ENCODE measurements around the gene SP2. TPM values are rescaled to one million over a fixed set of nuclear protein-coding genes. Genes with fewer than 3 reads are reported as not detected.

SP2 gene
- total RNA-seq, 1 donor from 2014 or later: 12.1 TPM

DNA sequence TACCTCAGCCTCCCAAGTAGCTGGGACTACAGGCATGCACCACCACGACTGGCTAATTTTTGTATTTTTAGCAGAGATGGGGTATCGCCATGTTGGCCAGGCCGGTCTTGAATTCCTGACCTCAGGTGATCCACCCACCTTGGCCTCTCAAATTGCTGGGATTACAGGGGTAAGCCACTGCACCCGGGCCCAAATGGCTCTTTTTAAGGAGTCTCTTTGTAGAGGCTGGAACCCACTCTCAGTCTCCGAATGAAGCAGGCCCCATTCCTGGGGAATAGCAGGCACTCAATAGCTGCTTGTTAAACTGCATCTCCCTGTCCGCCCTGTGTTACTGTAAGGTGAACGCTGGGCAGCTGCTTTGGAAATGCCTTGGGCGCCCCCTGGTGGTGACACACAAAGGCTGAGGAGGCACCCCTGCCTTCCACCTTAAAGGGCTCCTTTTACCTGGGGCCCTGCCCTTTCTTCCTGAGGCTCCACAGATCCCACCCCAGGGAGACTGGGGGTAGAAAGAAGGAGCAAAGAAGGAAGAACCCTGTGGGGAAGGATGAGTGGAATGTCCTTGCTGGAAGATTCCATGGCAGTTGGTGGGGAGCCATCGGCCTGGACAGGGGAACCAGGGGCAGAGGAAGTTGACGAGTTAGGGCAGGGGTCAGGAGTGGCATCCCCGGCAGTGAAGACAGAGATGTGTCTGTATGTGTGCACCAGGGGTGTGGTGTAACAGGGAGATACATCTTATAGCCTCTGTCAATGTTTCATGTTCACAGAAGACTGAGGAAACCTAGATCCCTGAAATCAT is 6.1 kb upstream of the SP2 start:
- no peak overlapping the region for H3K4me3 ChIP-seq (ENCODE audit: insufficient read depth, low read depth, low read length)
- DNase-seq (ENCODE audit: low read depth): peak; percentile 43
- no peak overlapping the region for H3K4me2 ChIP-seq (ENCODE audit: low read length)
- no peaks in the 10 kb centered on the region for H3K27me3 Mint-ChIP-seq (ENCODE audit: low read depth, unreplicated experiment)
- no peaks in the 10 kb centered on the region for H3K36me3 Mint-ChIP-seq (ENCODE audit: low read depth, unreplicated experiment)
- H4K20me1 ChIP-seq (ENCODE audit: insufficient read depth, low read length): no peaks in the 10 kb centered on the region
- no peak overlapping the region for H2AFZ ChIP-seq (ENCODE audit: low read depth, low read length)
- H3K79me2 ChIP-seq (ENCODE audit: insufficient read depth, low read length): no peaks in the 10 kb centered on the region
- H3K27ac ChIP-seq (ENCODE audit: low read depth, low read length): no peak overlapping the region
- peak overlapping the region; percentile 14 for H3K4me3 Mint-ChIP-seq (ENCODE audit: unreplicated experiment)
- FAIRE-seq: no peak
- H3K9ac ChIP-seq (ENCODE audit: low read length): no peak overlapping the region
- H3K4me1 Mint-ChIP-seq (ENCODE audit: low read depth, unreplicated experiment): peaks cover 9% of the 10 kb centered on the region
- TF ChIP-seq EZH2 (IDR thresholded peaks at IDR 0.05; ENCODE audit: insufficient read depth, low read length) (no peak), CTCF (IDR thresholded peaks at IDR 0.05; ENCODE audit: insufficient read depth, low read depth, low read length) (peak; percentile 85)
- no peaks in the 10 kb centered on the region for H3K9me3 Mint-ChIP-seq (ENCODE audit: unreplicated experiment)
- peaks cover 4% of the 10 kb centered on the region for H3K27me3 ChIP-seq (ENCODE audit: insufficient read depth, low read length)
- no peaks in the 10 kb centered on the region for H3K9me3 ChIP-seq (ENCODE audit: insufficient read depth, low read depth, low read length)
- no peaks in the 10 kb centered on the region for H3K36me3 ChIP-seq (ENCODE audit: insufficient read depth, low read length)
- H3K4me1 ChIP-seq (ENCODE audit: insufficient read depth, low read length): peaks cover under 1% of the 10 kb centered on the region
- no peak overlapping the region for H3K27ac Mint-ChIP-seq (ENCODE audit: unreplicated experiment)

DNA sequence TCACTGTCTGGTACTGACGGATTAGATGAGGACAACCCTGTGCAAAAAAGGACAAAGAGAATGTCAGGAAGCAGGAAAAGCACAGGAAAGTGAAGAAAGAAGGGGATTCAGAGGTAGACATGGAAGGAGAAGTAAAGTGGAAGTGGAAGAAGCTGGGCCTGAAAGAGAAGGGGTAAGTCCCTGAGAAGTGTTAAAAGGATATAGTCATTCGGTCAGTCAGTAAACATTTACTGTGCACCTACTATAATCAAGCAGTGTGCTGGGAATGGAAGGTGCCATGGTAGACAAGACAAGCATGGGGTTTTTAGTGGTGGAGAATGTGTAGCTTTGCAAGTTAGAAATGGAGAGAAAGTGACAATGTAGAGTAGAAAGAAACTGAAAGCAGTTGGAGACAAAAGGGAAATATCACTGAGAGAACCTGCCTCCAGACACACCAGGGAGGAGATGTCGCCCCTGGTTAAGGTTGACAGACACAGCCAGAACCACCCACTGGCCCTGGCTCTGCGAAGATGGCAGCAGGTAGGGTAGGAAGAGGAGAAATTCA is 4.4 kb upstream of the SP2 start:
- Mint-ChIP-seq H3K4me3 (ENCODE audit: unreplicated experiment) (no peak overlapping the region), H3K9me3 (ENCODE audit: unreplicated experiment) (no peaks in the 10 kb centered on the region), H3K36me3 (ENCODE audit: low read depth, unreplicated experiment) (no peaks in the 10 kb centered on the region), H3K4me1 (ENCODE audit: low read depth, unreplicated experiment) (peaks cover 8% of the 10 kb centered on the region), H3K27ac (ENCODE audit: unreplicated experiment) (no peak overlapping the region), H3K27me3 (ENCODE audit: low read depth, unreplicated experiment) (no peaks in the 10 kb centered on the region)
- H3K4me1 ChIP-seq (ENCODE audit: insufficient read depth, low read length): peaks cover 3% of the 10 kb centered on the region
- no peak for DNase-seq (ENCODE audit: low read depth)
- no peaks in the 10 kb centered on the region for H3K36me3 ChIP-seq (ENCODE audit: insufficient read depth, low read length)
- H2AFZ ChIP-seq (ENCODE audit: low read depth, low read length): no peak overlapping the region
- H3K4me3 ChIP-seq (ENCODE audit: insufficient read depth, low read depth, low read length): no peak overlapping the region
- no peak for TF ChIP-seq EZH2 (IDR thresholded peaks at IDR 0.05; ENCODE audit: insufficient read depth, low read length)
- TF ChIP-seq CTCF (IDR thresholded peaks at IDR 0.05; ENCODE audit: insufficient read depth, low read depth, low read length): no peak
- H4K20me1 ChIP-seq (ENCODE audit: insufficient read depth, low read length): no peaks in the 10 kb centered on the region
- no peak for FAIRE-seq
- H3K4me2 ChIP-seq (ENCODE audit: low read length): no peak overlapping the region
- H3K9me3 ChIP-seq (ENCODE audit: insufficient read depth, low read depth, low read length): no peaks in the 10 kb centered on the region
- H3K27ac ChIP-seq (ENCODE audit: low read depth, low read length): no peak overlapping the region
- no peaks in the 10 kb centered on the region for H3K27me3 ChIP-seq (ENCODE audit: insufficient read depth, low read length)
- H3K79me2 ChIP-seq (ENCODE audit: insufficient read depth, low read length): peaks cover 2% of the 10 kb centered on the region
- H3K9ac ChIP-seq (ENCODE audit: low read length): no peak overlapping the region
